CD4-positive, CD25-positive, alpha-beta regulatory T cell (primary cell): ENCODE data around the gene CRYBG2. TPM values are rescaled to one million over a fixed set of nuclear protein-coding genes. Genes with fewer than 3 reads are reported as not detected.

Experiments used
- ATAC-seq, 2 donors: fragments of 150-1000 bp; cut with Tn5 transposase; one replicate each; pipeline ENCODE4 v1.10.0; 2021; ENCODE audit warnings: low read depth in 2 of 2, moderate number of reproducible peaks in 2 of 2, moderate library complexity in 1 of 2
- DNase-seq, 3 donors: peaks; one replicate each; pipeline versions ENCODE4 v3.0.0 to v3.0.0-alpha.2; 2012 to 2022; ENCODE audit warnings: mixed read lengths in 1 of 3
- H3K27ac ChIP-seq: one replicate; pipeline ENCODE4 v1.7.0; 2013; ENCODE audit warnings: mild to moderate bottlenecking, low read length; ENCODE audit not compliant: insufficient read depth, poor library complexity, severe bottlenecking
- H3K27me3 ChIP-seq: one replicate; pipeline ENCODE4 v1.7.0; 2013; ENCODE audit warnings: low read length; ENCODE audit not compliant: control insufficient read depth, insufficient read depth
- H3K36me3 ChIP-seq: one replicate; pipeline ENCODE4 v1.7.0; 2013; ENCODE audit warnings: mild to moderate bottlenecking, low read length, moderate library complexity; ENCODE audit not compliant: control insufficient read depth, insufficient read depth
- H3K4me1 ChIP-seq: 2 replicates; pipeline ENCODE4 v1.7.0; 2013; ENCODE audit warnings: mild to moderate bottlenecking, low read length; ENCODE audit not compliant: insufficient read depth, control insufficient read depth, poor library complexity, severe bottlenecking
- H3K4me3 ChIP-seq: one replicate; pipeline ENCODE4 v1.7.0; 2013; ENCODE audit warnings: low read depth, mild to moderate bottlenecking, low read length, moderate library complexity
- H3K9me3 ChIP-seq, 2 experiments: 1 replicate in 1 of 2; 2 replicates in 1 of 2; pipeline ENCODE4 v1.7.0; 2013; ENCODE audit warnings: low read length in 2 of 2, mild to moderate bottlenecking in 1 of 2, moderate library complexity in 1 of 2; ENCODE audit not compliant: control insufficient read depth in 2 of 2
- H3K27ac Mint-ChIP-seq, 3 donors: one replicate each; pipeline ENCODE4 v1.8.0; 2020 to 2022; ENCODE audit warnings: mild to moderate bottlenecking in 3 of 3, mixed read lengths in 3 of 3, moderate library complexity in 2 of 3
- H3K27me3 Mint-ChIP-seq: one replicate; pipeline ENCODE4 v1.8.0; 2022; ENCODE audit warnings: mild to moderate bottlenecking, mixed read lengths
- H3K36me3 Mint-ChIP-seq: one replicate; pipeline ENCODE4 v1.8.0; 2020; ENCODE audit warnings: mixed read lengths
- H3K4me1 Mint-ChIP-seq, 4 donors: one replicate each; pipeline ENCODE4 v1.8.0; 2020 to 2022; ENCODE audit warnings: mixed read lengths in 4 of 4, mild to moderate bottlenecking in 1 of 4
- H3K4me3 Mint-ChIP-seq, 4 donors: one replicate each; pipeline ENCODE4 v1.8.0; 2020 to 2022; ENCODE audit warnings: mild to moderate bottlenecking in 4 of 4, mixed read lengths in 4 of 4, moderate library complexity in 3 of 4
- H3K9me3 Mint-ChIP-seq, 7 donors: one replicate each; pipeline ENCODE4 v1.8.0; 2020 to 2022; ENCODE audit warnings: mixed read lengths in 7 of 7, mild to moderate bottlenecking in 3 of 7, moderate library complexity in 2 of 7
- polyA plus RNA-seq, 4 donors: library from polyadenylated mRNA; unstranded; fragments of 300-500 nt; fragmentation: Illumina TruSeq; gene quantifications; one replicate each; pipeline ENCODE4 v1.2.3, GENCODE V29; 2021
- total RNA-seq: library from RNA; stranded (reverse); gene quantifications from one replicate; pipeline ENCODE4 v1.2.3, GENCODE V29; 2022

Gene CRYBG2
- total and polyA plus RNA-seq, 5 donors from 2014 or later: 1.0 to 2.3 (median 1.7) TPM; not detected in 1

GRCh38 chr1:26280333-26281042 is 73.4 kb downstream of the CRYBG2 start:
- DNase-seq: peak in 2 of 3 donors; percentile 19 to 40
- Histone ChIP-seq H3K27me3 (no peaks in the 10 kb centered on the region), H3K9me3 (no peaks in the 10 kb centered on the region), H3K4me1 (peaks cover 97% of the 10 kb centered on the region), H3K36me3 (peaks cover 18% of the 10 kb centered on the region), H3K4me3 (peak overlapping the region; percentile 77), H3K27ac (peak overlapping the region; percentile 93)
- Mint-ChIP-seq H3K4me1 (peaks cover 18 to 90% (median 60%) of the 10 kb centered on the region in 4 donors), H3K27me3 (no peaks in the 10 kb centered on the region), H3K36me3 (peaks cover 25% of the 10 kb centered on the region), H3K27ac (peak overlapping the region; percentile 82 to 95 (median 92)), H3K4me3 (peak overlapping the region; percentile 91 to 96 (median 93)), H3K9me3 (no peaks in the 10 kb centered on the region)
- ATAC-seq: no peak

DNA sequence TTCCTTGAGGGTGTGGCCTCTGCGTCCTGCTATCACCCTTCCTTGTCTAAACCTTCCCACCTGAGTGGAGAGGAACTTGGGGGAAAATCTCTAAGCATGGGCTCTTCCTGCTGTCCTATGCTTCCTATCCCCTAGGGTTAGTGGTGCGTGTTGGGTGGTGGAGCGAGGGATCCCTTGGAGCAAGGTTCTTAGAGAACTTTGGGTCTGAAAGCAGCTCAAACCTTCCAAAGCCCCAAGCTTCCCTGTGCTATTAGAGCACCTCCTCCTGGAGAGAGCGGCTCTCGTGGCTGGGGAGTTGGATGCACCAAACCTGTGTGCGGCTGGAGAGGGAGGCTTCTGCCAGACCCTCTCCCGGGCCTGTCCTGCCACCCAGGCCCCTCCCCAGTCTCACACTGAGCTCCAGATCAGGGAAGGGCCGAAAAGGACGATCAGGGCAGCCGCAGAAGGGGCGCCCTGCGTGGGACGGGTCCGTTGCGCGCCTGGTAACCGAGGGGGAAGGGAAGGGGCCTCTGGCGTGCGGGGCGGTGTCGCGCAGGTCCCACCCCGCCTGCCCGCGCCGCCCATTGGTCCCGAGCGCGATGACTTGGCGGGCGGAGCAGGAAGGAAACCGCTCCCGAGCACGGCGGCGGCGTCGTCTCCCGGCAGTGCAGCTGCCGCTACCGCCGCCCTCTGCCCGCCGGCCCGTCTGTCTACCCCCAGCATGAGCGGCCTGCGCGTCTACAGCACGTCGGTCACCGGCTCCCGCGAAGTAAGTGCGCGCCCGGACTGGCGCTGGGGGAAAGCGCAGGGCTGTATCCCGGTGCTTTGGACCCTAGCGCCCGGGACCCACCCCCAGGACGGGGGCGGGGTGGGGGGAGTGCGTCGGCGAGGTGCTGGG is 74.2 kb downstream of the CRYBG2 start, which contains the start of gene SH3BGRL3:
SH3BGRL3 (plus strand) TSS at position 631 of the 877 bp plus-strand sequence; CDS start at position 701, 70 bp downstream.
- H3K4me1 ChIP-seq: peaks cover 92% of the 10 kb centered on the region
- H3K36me3 ChIP-seq: peaks cover 21% of the 10 kb centered on the region
- Mint-ChIP-seq H3K36me3 (peaks cover 22% of the 10 kb centered on the region), H3K4me1 (peaks cover 16 to 84% (median 56%) of the 10 kb centered on the region in 4 donors), H3K27me3 (no peaks in the 10 kb centered on the region), H3K9me3 (no peaks in the 10 kb centered on the region), H3K27ac (peak within 1 kb of the TSS; percentile 82 to 99 (median 95)), H3K4me3 (peak within 1 kb of the TSS; percentile 91 to 96 (median 93))
- H3K27me3 ChIP-seq: no peaks in the 10 kb centered on the region
- DNase-seq (peak; percentile 82 to 92 (median 87)), ATAC-seq (peak; percentile 61 to 67)
- peak within 1 kb of the TSS; percentile 90 for H3K4me3 ChIP-seq
- H3K9me3 ChIP-seq: no peaks in the 10 kb centered on the region
- peak within 1 kb of the TSS; percentile 93 for H3K27ac ChIP-seq

- peak in 2 of 3 donors; percentile 29 to 43 for DNase-seq
- no peaks in the 10 kb centered on the region for H3K27me3 Mint-ChIP-seq
Measured at GRCh38 chr1:26278724-26279455, 75.0 kb downstream of the CRYBG2 start.

DNA sequence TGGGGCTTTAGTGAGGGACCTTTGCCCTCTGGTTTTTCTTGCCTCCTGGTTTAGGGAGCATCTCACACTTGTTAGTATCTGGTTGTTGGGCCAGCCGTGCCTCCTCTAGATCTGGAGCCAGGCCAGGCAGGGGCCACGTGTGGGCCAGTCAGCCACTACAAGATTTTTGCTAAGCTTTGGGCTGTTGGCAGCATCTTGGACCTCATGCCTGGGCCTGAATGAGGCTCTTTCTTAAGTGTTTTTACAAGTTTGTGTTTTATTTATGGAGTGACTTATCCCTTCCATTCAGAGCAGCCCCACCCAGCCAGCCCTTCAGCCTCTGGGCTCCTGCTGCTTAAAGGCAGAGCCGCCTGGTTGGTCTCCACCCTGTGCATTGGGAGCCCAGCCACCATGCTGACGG is 75.6 kb downstream of the CRYBG2 start:
- ATAC-seq (no peak), DNase-seq (no peak)
- Histone ChIP-seq H3K9me3 (no peaks in the 10 kb centered on the region), H3K27ac (peak overlapping the region; percentile 93), H3K4me3 (no peak overlapping the region), H3K27me3 (no peaks in the 10 kb centered on the region), H3K4me1 (peaks cover 78% of the 10 kb centered on the region), H3K36me3 (peaks cover 22% of the 10 kb centered on the region)
- Mint-ChIP-seq H3K4me3 (peak overlapping the region; percentile 27 to 93 (median 92)), H3K4me1 (peaks cover 14 to 70% (median 50%) of the 10 kb centered on the region in 4 donors), H3K36me3 (peaks cover 20% of the 10 kb centered on the region), H3K27me3 (no peaks in the 10 kb centered on the region), H3K9me3 (no peaks in the 10 kb centered on the region), H3K27ac (peak overlapping the region; percentile 82 to 99 (median 90))

More at GRCh38 chr1:26278724-26279455, 75.0 kb downstream of the CRYBG2 start:
- Histone ChIP-seq H3K9me3 (no peaks in the 10 kb centered on the region), H3K4me1 (peaks cover 83% of the 10 kb centered on the region), H3K27me3 (no peaks in the 10 kb centered on the region), H3K36me3 (peaks cover 21% of the 10 kb centered on the region), H3K27ac (peak overlapping the region; percentile 93), H3K4me3 (peak overlapping the region; percentile 90)
- Mint-ChIP-seq H3K9me3 (no peaks in the 10 kb centered on the region), H3K36me3 (peaks cover 23% of the 10 kb centered on the region), H3K4me1 (peaks cover 14 to 76% (median 54%) of the 10 kb centered on the region in 4 donors), H3K4me3 (peak overlapping the region; percentile 91 to 96 (median 93)), H3K27ac (peak overlapping the region; percentile 82 to 99 (median 92))
- ATAC-seq: no peak

DNA sequence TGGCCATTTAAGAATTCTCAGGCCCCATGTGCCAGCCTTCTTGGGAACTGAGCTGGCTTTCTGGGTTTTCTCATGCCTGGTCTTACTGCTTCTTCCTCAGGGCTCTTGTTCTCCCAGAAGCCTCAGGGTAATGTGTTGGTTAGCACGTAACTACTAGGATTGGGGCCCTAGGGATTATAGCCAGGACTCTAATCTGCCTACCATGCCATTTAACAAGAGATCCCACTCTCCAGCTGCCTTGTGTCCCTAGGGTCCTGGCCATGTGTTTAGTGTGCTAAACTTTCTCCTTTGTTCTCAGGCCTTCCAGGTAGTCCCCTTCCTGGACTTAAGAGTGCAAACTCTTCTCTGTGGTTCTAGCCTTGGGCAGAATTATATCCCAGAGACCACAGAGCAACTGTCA is 76.2 kb downstream of the CRYBG2 start:
- peaks cover 14 to 64% (median 44%) of the 10 kb centered on the region in 4 donors for H3K4me1 Mint-ChIP-seq
- peaks cover 22% of the 10 kb centered on the region for H3K36me3 Mint-ChIP-seq
- Histone ChIP-seq H3K4me1 (peaks cover 72% of the 10 kb centered on the region), H3K27ac (peak overlapping the region; percentile 93), H3K4me3 (no peak overlapping the region), H3K36me3 (peaks cover 21% of the 10 kb centered on the region), H3K27me3 (no peaks in the 10 kb centered on the region), H3K9me3 (no peaks in the 10 kb centered on the region)
- H3K27me3 Mint-ChIP-seq: no peaks in the 10 kb centered on the region
- no peak for DNase-seq
- ATAC-seq: no peak
- H3K27ac Mint-ChIP-seq: peak overlapping the region; percentile 82 to 99 (median 90)
- peak overlapping the region in 2 of 4 donors; percentile 88 to 93 for H3K4me3 Mint-ChIP-seq
- no peaks in the 10 kb centered on the region for H3K9me3 Mint-ChIP-seq

- Mint-ChIP-seq H3K36me3 (peaks cover 24% of the 10 kb centered on the region), H3K9me3 (no peaks in the 10 kb centered on the region), H3K4me1 (peaks cover 14 to 60% (median 41%) of the 10 kb centered on the region in 4 donors), H3K4me3 (peak overlapping the region in 1 of 4 donors; percentile 88), H3K27ac (peak overlapping the region; percentile 82 to 99 (median 90)), H3K27me3 (no peaks in the 10 kb centered on the region)
- H3K27ac ChIP-seq: peak overlapping the region; percentile 93
- peaks cover 67% of the 10 kb centered on the region for H3K4me1 ChIP-seq
- no peaks in the 10 kb centered on the region for H3K9me3 ChIP-seq
- no peaks in the 10 kb centered on the region for H3K27me3 ChIP-seq
- DNase-seq (no peak), ATAC-seq (no peak)
- H3K36me3 ChIP-seq: peaks cover 21% of the 10 kb centered on the region
- H3K4me3 ChIP-seq: no peak overlapping the region
Measured at GRCh38 chr1:26277261-26277661, 76.7 kb downstream of the CRYBG2 start.

DNA sequence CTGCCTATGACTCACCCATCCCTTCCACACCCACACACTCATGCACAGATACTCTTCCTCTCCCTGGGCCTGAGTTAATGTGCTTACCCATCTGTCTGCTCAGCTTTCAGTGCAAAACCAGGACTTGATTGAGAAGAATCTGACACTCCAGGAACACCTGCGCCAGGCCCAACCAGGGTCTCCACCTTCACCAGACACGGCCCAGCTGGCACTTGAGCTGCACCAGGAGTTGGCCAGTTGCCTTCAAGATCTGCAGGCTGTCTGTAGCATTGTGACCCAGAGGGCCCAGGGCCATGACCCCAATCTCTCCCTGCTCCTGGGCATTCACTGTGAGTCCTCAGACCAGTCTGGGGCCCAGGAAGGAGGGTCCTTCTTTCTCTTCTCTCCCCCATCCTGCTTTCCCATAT is 77.5 kb downstream of the CRYBG2 start:
- Mint-ChIP-seq H3K36me3 (peaks cover 25% of the 10 kb centered on the region), H3K9me3 (no peaks in the 10 kb centered on the region), H3K4me1 (peaks cover 14 to 53% (median 36%) of the 10 kb centered on the region in 4 donors), H3K4me3 (peak overlapping the region in 3 of 4 donors; percentile 28 to 80 (median 79)), H3K27ac (peak overlapping the region; percentile 82 to 99 (median 90)), H3K27me3 (no peaks in the 10 kb centered on the region)
- peak overlapping the region; percentile 93 for H3K27ac ChIP-seq
- ATAC-seq (peak in 1 of 2 donors; percentile 75), DNase-seq (no peak)
- H3K36me3 ChIP-seq: peaks cover 22% of the 10 kb centered on the region
- H3K4me1 ChIP-seq: peaks cover 59% of the 10 kb centered on the region
- H3K27me3 ChIP-seq: no peaks in the 10 kb centered on the region
- H3K4me3 ChIP-seq: peak overlapping the region; percentile 35
- no peaks in the 10 kb centered on the region for H3K9me3 ChIP-seq
